SK-N-MC (cell line): ENCODE measurements around the gene ARHGEF35.

ENCODE experiments used
- EZH2 ChIP-seq: fragments of 200-600 bp; sonication (generic); IDR thresholded peaks from one replicate; pipeline ENCODE4 v1.6.1; 2017; ENCODE audit warnings: antibody characterized with exemption
- FOXP2 ChIP-seq: optimal IDR thresholded peaks from 2 replicates; pipeline ENCODE3; 2011; ENCODE audit warnings: mild to moderate bottlenecking, moderate library complexity; ENCODE audit not compliant: insufficient read depth; ENCODE audit errors: extremely low read length, control extremely low read depth
- POLR2AphosphoS5 ChIP-seq: IDR thresholded peaks from 2 replicates; pipeline ENCODE4 v1.6.1; 2012; ENCODE audit warnings: mild to moderate bottlenecking, low read depth, low read length, borderline replicate concordance

- TF ChIP-seq EZH2 (no peak), POLR2AphosphoS5 (no peak), FOXP2 (no peak)
Measured at GRCh38 chr7:144148224-144148827, 47.3 kb downstream of the ARHGEF35 start.
